BJ (cell line): ENCODE measurements around the gene CDH12. TPM values are rescaled to one million over a fixed set of nuclear protein-coding genes. Genes with fewer than 3 reads are reported as not detected.

Source experiments
- CTCF ChIA-PET: fragments of 350-600 bp; formaldehyde crosslinking; extraction: SDS; loops from one replicate; lab custom pipeline; 2021; ENCODE audit warnings: antibody characterized with exemption, inconsistent platforms; lab: Yijun Ruan, JAX
- POLR2A ChIA-PET: fragments of 300-600 bp; sonication (Branson Sonifier 250); formaldehyde crosslinking; extraction: SDS; loops from one replicate; lab custom pipeline; 2021; ENCODE audit warnings: antibody characterized with exemption; lab: Charles Lee
- DNase-seq: peaks from one replicate; pipeline ENCODE4 v3.0.0-alpha.2; 2011; ENCODE audit warnings: low read depth
- H3K27me3 ChIP-seq: 2 replicates; pipeline ENCODE4 v1.6.0; 2011; ENCODE audit warnings: low read length; ENCODE audit not compliant: control insufficient read depth, insufficient read depth
- H3K36me3 ChIP-seq: 2 replicates; pipeline ENCODE4 v1.5.1; 2011; ENCODE audit warnings: low read length; ENCODE audit not compliant: control insufficient read depth, insufficient read depth
- H3K4me3 ChIP-seq: 2 replicates; pipeline ENCODE4 v1.5.1; 2011; ENCODE audit warnings: low read depth, mild to moderate bottlenecking, control low read depth, low read length
- polyA plus RNA-seq: library from polyadenylated mRNA; depleted of rRNA; stranded (reverse); fragments of >200 nt; gene quantifications from 2 replicates; pipeline ENCODE4 v1.2.3, GENCODE V29; 2011
- TF ChIP-seq, protein P1 (sequence below): IDR thresholded peaks from 2 replicates; pipeline ENCODE4 v1.5.1; 2011; ENCODE audit warnings: low read depth, mild to moderate bottlenecking, control low read depth, inconsistent platforms, low read length, moderate library complexity; ENCODE audit not compliant: insufficient read depth

CDH12 gene
- polyA plus RNA-seq, 1 experiment, result not detected

DNA sequence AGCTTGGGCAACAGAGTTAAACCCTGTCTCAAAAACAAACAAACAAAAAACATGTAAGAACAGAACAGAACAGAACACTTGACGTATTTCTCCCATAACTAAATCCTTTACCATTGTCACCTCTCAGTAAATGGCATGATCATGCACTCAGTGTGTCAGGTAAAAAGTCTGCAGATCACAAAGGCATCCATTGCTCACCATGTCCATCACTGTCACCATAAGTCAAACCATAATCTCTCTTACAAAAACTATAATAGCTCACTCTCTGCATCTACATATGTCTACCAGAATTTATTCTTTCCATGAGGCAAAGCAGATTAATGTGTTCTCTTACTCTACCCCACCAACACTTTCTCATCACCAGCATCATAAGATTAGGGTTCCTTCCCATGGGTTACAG, 387.5 kb downstream of the CDH12 start:
- DNase-seq, result no peak
- TF ChIP-seq, protein P1, sequence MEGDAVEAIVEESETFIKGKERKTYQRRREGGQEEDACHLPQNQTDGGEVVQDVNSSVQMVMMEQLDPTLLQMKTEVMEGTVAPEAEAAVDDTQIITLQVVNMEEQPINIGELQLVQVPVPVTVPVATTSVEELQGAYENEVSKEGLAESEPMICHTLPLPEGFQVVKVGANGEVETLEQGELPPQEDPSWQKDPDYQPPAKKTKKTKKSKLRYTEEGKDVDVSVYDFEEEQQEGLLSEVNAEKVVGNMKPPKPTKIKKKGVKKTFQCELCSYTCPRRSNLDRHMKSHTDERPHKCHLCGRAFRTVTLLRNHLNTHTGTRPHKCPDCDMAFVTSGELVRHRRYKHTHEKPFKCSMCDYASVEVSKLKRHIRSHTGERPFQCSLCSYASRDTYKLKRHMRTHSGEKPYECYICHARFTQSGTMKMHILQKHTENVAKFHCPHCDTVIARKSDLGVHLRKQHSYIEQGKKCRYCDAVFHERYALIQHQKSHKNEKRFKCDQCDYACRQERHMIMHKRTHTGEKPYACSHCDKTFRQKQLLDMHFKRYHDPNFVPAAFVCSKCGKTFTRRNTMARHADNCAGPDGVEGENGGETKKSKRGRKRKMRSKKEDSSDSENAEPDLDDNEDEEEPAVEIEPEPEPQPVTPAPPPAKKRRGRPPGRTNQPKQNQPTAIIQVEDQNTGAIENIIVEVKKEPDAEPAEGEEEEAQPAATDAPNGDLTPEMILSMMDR, result no peak
- CTCF ChIA-PET, result no interaction called here
- H3K27me3 ChIP-seq, result no peaks in the 10 kb centered on the region
- H3K4me3 ChIP-seq, result no peak overlapping the region
- no peaks in the 10 kb centered on the region for H3K36me3 ChIP-seq
- POLR2A ChIA-PET, result no interaction called here

DNA sequence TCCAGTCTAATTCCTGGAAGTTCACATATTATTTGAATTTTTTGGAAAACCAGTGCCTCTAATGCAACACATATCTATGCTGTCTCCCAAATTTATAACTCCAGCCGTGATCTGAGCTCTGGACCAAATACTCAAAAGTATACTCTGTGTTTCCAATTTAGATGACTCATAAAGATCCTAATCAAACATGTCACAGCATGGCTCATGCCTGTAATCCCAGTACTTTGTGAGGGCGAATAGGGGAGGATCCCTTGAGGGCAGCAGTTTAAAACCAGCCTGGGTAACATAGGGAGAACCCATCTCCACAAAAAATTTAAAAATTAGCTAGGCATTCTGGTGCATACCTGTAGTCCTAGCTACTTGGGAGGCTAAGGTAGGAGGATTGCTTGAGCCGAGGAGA, 388.0 kb downstream of the CDH12 start:
- no peak for DNase-seq
- POLR2A ChIA-PET, result no interaction called here
- Histone ChIP-seq H3K27me3 (no peaks in the 10 kb centered on the region), H3K36me3 (no peaks in the 10 kb centered on the region), H3K4me3 (no peak overlapping the region)
- TF ChIP-seq, protein P1, result no peak
- CTCF ChIA-PET, result no interaction called here

DNA sequence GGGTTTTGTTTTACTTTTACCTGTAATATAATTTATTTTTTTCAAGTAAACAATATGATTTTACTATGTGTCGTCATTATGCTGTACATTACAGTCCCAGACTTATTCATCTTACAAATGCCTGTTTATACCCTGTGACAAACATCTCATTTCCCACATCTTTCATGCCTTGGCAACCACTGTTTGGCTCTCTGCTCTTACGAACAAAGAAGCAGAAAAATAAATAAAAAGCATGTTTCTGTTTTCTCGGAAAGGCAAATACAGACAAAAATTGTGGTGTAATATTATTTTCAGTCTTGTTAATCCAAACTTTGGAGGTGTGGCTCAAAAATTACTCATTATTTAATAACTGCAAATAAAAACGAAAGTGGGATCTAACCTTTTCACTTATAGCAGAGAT, 393.0 kb downstream of the CDH12 start:
- Histone ChIP-seq H3K36me3 (no peaks in the 10 kb centered on the region), H3K4me3 (no peak overlapping the region), H3K27me3 (no peaks in the 10 kb centered on the region)
- CTCF ChIA-PET, result no interaction called here
- DNase-seq, result no peak
- POLR2A ChIA-PET, result no interaction called here
- TF ChIP-seq, protein P1, result no peak

DNA sequence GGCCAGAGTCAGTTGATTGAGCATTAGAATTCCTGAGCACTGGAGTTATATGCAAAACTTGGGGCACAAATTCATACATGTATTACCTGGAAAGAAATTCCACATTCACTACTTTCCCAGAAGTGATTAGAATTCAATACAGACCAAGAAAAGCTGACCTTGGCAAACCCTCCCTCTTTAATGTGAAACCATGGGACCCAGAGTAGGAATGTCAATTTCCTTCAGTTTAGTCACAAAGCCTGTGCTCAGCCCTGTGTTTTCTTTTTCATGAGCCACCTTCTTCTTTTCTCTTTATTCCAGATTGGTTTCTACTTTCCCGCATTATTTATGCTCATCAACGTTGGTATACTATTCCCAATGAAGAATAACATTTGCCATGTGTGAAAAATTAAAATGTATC, 420.2 kb downstream of the CDH12 start:
- Histone ChIP-seq H3K36me3 (no peaks in the 10 kb centered on the region), H3K4me3 (no peak overlapping the region), H3K27me3 (no peaks in the 10 kb centered on the region)
- ChIA-PET POLR2A (no interaction called here), CTCF (interaction anchor here (0.6 kb wide), 1 partner anchor 10 kb away, joined by 3 read pairs; no protein-coding TSS in a partner anchor)
- TF ChIP-seq, protein P1, result no peak
- DNase-seq, result no peak

DNA sequence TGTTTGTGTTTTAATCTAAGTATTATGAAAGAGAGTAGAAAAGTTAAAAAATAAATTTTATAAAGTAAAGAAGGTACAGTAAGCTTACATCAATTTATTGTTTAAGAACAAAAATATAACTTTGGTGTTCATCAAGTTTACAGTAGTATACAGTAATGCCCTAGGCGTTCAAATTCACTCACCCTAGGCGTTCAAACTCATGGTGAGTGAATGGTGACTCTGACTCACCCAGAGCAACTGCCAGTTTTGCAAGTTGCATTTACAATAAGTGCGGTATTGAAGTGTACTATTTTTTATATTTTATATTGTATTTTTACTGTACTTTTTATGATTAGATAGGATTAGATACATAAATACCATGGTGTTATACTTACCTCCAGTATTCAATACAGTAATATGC, 421.3 kb downstream of the CDH12 start:
- no peak for DNase-seq
- CTCF ChIA-PET, result no interaction called here
- Histone ChIP-seq H3K27me3 (no peaks in the 10 kb centered on the region), H3K4me3 (no peak overlapping the region), H3K36me3 (no peaks in the 10 kb centered on the region)
- TF ChIP-seq, protein P1, result no peak
- POLR2A ChIA-PET, result no interaction called here
